ENCODE results near the gene CFL2.
A peak's percentile ranks its signal among the peaks of the same experiment; 100 is the strongest.
"Not testable (repeated sequence)": the region's sequence is repeated elsewhere in the genome, so short reads cannot be mapped to it uniquely, and the experiment has no call there.

Gene CFL2

DNA sequence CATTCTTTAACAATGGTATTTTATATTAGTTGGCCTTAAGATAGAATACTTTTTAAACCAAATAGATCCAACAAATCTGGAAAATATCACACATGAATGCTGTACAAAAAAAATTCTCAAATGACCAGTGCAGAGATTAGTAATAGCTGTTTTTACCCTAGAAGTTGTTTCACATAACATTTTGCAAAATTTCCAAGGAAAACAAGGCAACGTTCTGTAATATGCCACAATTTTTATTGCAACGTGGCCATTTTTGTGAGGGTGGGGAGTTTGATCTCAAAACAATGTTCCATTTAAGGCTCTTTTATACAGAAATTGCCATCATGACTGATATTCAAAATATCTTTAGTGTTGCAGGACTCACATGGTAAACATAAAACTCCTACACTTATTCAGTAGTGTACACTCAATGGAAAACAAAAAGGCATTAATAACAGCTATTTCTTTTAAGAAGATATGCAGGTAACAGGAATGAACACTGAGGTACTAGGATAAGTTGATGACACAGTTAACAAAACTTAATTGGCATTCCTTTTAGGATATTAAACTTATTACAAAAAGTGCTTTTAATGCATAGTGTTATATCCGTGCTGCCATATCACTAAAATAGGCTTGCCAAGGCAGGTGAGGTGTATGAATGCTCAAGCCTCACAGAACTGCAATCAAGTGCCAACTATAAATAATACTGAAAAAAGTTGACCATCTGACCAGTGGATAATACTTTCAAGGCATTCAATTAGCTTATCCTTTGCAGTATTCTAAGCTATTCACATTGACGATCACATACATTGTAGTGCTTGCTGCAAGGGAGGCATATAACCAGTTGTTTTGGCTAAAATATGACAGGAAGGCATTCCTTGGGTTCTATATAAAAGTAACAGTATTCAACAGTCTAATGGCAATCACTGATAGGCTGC, 2.3 kb downstream of the CFL2 start:
- peak; percentile 14 for DNase-seq (ENCODE audit: low spot score)

DNA sequence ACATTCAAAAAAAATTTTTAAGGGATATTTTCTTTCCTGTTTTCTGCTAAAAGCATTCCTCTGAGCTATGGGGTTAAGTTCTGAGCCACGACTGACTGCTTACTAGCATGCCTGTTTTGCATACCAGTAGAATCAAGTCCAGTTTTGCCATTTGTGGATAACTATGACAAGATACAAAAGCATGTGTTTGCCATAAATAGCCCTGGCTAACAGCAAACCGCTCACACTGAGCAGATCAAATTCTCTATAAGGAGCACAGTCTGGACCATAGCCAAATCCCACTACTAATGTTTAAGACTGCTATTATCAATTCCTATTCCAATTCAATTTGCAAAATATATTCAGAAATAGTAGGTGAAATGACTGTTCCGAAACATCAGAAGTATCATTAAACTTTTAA, 3.2 kb downstream of the CFL2 start:
- peak; percentile 67 for DNase-seq (ENCODE audit: low spot score)

DNA sequence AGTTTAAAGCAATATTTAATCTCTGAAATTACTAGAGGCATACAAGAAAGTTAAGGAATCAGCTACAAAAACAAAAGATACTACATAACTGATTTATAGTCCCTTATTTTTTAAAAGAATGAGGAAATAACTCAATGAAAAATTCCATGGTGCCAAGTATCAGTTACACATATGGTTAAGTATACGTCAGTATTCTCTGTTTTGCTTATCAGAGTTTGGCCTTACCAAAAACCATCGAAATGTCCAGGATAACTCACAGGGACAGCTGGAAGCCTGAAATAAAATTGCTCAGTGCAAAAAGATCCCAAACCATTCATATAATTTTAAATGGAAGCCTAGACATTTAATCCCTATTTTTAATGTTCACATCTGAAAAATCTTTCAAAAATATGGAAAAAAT, 3.6 kb downstream of the CFL2 start:
- DNase-seq (ENCODE audit: low spot score): peak; percentile 14

DNA sequence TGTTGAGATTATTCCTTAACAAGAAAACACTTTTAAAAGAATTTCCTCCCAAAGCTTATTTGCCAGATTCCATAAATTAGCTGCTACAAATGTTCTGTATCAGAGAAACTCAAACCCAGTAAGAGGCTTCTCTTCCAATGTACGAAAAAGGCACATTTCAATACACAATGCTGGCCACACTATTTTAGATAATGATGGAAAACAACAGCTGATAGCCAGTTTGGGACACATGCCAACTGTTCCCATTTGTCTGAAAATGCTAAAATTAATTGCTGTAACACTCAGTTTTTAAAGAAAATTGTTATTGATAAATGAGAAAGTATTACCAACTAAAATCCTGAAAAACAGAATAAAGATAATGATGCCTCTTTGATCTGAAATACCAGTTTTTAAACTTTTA, 4.4 kb downstream of the CFL2 start:
- DNase-seq (ENCODE audit: low spot score): peak; percentile 33

DNA sequence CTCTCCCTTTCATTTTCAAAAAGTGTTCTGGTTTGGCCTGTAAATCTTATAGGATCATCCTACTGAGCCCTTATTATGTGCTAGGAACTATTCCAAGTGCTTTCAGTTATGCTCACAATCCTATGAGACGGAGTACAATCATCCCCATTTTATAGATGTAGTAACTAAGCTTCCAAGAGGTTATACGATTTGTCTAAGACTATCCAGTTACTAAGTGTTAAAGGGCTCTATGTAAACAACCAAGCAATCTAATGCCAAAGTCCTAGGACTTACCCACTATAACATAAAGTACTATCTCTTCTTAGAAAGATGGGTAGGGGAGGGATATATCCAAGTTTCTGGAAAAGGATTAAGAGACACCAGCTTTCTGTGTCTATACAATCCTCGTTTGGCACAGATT, 6.7 kb downstream of the CFL2 start:
- no peak for DNase-seq (ENCODE audit: low spot score)

DNA sequence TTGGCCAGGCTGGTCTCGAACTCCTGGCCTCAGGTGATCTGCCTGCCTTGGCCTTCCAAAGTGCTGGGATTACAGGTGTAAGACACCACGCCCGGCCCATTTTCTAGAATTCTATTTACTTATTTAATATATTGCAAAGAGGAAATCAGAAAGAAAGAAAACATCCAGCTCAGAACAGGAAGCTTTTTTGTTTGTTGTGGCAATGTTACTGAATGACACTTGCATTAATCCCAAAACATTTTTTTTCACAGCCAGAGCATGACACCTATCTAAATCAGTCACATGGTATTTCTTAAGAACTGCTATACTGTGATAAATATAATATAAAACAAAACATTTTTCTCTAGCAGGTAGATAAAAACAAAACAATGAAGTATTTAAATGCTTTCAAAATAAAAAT, 12.6 kb downstream of the CFL2 start:
- DNase-seq (ENCODE audit: low spot score): no peak

DNA sequence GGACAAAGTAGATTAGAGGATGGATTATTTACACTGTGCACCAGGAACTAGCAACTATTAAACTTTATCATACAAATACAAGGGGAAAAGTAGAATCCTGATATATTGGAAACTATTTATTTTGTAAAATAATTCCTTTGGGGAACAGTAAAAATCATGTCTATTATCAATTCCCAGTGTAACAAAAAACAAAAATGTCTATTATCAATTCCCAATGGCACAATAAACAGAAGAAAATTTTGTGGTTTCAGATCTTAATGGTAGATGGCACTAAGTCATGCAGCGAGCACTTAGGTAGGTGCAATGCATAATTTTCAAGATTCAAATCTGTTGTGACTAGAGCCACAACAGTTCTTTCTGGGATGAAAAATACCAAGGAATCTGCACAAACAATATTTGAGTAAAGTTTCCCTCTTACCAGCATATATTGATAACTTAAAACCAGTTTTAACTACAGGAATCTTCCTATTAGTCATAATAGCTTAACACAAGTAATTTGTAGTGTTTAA, 13.7 kb downstream of the CFL2 start:
- DNase-seq (ENCODE audit: low spot score): no peak

DNA sequence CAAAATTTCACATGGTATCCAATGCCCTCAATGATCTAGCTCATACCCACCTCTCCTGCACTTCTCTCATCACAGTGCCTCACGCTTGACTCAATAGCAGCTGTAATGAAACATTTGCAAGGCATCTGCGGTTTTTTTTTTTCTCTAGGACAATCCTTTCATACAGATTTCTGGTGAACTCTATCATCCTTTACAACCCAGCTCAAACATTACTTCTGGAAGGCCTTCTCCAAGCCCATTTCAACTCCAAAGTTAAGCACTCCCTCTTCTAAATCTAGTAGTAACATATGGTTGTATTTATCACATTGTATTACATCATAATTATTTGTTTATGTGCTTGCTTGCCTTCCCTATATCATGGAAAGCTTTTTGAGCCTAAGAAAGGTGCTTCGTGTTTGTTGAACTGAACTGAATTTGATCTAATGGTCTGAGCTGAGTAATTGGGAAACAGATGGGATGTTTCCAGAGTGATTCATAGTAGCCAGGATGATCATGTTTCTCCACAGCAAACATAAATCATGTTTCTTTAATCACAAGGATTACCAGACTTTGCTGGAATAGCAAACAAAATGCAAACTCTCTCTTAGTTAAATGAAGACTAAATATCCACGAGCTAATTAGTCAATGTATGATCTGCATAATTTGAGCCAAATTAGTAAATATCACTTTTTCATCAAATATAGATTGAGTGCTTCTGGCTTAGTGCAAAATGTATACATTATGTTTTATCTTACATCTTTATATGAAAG, 14.3 kb downstream of the CFL2 start:
- DNase-seq (ENCODE audit: low spot score): no peak

DNA sequence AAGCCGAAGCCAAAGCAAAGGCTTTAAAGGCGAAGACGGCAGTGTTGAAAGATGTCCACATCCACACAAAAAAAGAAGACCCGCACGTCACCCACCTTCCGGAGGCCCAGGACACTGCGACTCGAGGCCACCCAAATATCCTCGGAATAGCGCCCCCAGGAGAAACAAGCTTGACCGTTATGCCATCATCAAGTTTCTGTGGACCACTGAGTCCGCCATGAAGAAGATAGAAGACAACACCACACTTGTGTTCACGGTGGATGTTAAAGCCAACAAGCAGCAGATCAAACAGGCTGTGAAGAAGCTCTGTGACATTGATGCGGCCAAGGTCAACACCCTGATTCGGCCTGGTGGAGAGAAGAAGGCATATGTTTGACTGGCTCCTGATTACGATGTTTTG, 20.2 kb downstream of the CFL2 start:
- not testable (repeated sequence) for DNase-seq (ENCODE audit: low spot score)

DNA sequence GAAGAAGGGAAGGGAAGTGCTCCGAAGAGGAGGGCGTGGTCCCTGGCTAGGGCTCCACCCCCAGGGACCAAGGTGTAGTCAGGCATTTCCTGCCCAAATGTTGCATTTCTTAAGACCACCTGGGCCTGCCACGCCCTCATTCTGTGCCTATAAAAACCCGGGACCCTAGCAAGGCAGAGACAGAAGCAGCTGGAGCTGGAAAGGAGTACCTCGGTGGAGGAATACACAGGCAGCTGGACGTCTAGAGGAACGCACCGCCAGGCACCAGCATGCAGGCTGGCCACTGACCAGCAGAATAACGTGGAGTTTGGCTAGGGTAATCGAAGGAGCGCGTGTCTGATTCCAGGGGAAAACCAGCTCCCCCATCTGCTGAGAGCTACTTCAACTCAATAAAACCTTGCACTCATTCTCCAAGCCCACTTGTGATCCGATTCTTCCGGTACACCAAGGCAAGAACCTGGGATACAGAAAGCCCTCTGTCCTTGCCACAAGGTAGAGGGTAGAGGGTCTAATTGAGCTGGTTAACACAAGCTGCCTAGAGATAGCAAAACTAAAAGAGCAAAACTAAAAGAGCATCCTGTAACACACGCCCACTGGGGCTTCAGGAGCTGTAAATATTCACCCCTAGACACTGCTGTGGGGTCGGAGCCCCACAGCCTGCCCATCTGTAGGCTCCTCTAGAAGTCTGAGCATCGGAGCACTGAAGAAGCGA, 21.0 kb downstream of the CFL2 start:
- DNase-seq (ENCODE audit: low spot score): peak; percentile 57

DNA sequence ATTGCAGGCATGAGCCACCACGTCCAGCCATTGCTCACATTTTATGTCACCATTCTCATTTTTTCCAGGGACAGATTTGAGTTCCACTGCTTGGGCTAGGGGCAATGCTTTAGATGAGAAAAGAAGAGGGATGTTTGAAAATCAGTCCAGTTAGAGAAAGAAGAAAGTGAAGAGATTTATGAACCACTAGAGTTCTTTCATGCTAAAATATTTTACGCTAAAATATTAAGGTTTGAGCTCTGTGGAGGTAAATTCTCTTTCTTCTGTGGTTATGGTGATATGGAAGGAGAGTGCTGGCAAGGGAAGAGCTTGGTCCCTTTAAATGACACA, 21.5 kb downstream of the CFL2 start:
- no peak for DNase-seq (ENCODE audit: low spot score)

DNA sequence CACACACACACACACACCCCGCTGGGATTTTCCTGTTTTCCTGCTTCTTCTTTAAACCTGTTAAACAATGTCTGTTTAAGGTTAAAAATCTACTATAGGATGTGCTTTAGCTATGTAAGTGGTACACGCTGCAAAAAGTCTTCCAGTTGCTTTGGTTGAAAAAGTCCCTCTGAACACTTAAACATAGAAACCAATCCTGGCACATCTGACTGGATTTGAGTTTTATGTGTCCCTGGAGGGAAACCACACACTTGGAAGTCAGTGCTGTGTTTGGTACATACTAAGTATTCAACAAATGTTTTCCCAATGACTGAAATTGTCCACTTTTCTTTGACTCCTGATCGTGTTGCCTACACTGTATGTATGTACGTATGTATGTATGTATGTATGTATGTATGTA, 22.0 kb downstream of the CFL2 start:
- no peak for DNase-seq (ENCODE audit: low spot score)

DNA sequence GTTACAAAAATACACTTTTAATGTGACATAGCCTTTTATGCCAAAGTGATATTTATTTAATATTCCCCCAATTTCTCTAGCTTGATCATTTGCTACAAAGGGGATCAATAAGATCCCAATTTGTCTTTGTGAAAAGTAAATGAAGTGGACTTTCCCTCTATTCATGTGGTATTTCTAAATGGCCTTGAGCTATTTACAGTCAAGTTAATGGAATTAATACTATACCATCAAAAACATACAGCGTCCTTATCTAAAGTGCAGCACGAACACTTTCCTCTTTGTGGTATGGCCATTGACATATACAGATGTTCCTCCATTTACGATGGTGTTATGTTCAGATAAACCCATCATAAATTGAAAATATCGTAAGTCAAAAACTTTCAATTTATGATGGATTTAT, 23.2 kb downstream of the CFL2 start:
- DNase-seq (ENCODE audit: low spot score): no peak

DNA sequence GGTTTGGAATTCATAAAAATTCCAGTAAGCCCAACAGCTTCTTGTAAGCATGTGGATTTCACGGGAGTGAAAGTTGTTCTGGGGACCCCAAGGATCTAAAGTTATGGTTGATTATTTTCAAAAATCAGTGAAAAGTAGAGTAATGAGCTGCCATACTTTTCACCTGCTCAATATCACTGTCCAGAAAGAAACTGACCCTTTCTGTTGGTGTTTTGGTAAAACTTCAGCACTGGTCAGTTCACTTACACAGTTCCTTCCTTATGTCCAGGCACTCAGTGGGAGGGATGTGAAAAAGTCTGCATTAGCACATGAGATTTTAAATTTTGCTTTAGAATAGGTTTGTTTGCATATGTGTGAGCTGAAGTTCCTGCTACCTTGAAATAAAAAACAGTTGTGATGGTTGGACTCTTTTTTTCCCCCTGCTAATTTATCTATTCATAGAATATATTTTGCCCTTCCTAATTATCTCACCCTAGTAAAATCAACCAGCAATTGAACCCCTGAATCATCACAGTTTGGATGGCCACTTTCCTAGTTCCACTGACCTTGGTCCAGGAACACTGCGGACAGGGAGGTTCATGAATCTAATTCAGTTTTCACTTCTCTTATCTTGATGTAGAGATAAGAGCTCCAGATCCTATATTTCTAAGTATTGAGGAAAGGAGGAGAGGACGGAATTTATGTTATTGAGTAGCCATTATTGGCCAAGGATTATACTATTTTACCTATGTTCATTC, 25.8 kb downstream of the CFL2 start:
- DNase-seq (ENCODE audit: low spot score): no peak

DNA sequence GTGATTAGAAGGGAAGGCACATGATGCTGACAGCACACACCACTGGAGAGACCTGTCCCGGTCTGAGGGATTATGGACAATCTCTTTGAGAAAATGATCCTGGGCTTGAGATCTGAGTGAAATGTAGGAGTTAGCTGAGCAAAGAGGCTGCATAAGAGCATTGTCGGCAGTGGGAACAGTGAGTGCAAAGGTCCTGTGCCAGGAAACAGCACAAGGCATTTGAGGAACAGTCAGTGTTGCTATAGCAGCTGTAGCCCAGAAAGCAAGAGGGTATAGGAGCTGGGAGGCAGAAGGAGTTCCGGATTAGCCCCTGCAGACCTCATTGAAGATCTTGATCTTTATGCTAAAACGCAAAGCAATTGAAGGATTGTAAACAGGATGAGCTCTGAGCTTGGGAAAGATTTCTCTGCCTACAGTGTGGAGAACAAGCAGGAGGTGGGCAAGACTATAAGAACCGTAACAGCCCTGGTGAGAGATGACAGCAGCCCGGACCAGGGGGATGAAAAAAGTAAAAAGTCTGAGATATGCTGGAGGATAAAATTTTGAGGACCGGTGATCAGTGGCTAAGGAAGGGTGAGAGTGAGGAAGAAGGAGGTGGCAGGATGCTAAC, 28.5 kb downstream of the CFL2 start:
- DNase-seq (ENCODE audit: low spot score): no peak

DNA sequence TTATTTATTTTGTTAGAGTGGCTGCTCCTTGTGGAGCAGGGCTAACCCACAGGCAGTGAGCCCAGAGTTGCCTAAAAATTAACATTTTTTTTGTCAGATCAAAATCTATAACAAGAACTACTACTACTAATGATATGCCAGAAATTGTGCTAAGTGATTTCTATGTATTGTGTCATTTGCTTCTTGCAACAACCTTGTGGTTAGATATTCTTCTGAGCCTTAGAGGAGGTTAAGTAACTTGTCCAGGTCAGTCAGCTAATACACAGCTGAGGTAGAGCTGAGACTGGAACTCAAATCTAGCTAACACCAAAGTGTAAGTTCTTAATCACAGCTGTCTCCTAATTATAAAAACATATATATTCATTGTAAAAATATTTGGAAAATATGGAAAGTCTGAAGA, 29.8 kb downstream of the CFL2 start:
- DNase-seq (ENCODE audit: low spot score): no peak

DNA sequence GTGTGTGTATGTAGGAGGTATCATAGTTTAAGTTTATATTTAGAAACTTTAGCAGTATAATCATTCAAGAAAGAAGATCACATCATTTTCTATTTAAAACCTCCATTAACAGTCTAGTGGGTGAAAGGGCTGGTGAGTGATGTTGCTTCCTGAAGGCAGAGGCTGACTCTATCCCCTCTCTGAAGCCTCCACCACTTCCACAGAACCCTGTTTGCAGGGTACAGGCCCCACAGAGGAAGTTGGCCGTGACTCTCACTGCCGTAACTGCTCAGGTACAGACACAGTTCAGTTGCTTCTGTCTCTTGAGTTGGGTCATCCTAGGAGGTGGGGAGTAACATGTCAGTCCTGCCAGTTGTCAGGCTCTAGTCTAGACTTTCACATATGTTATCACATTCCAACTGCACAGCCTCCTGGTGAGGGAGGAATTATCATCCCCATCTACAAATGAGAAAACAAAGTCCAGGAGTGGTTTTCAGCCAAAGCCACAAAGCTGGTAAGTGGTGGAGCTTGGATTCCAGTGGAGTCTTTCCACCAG, 31.5 kb downstream of the CFL2 start:
- no peak for DNase-seq (ENCODE audit: low spot score)

DNA sequence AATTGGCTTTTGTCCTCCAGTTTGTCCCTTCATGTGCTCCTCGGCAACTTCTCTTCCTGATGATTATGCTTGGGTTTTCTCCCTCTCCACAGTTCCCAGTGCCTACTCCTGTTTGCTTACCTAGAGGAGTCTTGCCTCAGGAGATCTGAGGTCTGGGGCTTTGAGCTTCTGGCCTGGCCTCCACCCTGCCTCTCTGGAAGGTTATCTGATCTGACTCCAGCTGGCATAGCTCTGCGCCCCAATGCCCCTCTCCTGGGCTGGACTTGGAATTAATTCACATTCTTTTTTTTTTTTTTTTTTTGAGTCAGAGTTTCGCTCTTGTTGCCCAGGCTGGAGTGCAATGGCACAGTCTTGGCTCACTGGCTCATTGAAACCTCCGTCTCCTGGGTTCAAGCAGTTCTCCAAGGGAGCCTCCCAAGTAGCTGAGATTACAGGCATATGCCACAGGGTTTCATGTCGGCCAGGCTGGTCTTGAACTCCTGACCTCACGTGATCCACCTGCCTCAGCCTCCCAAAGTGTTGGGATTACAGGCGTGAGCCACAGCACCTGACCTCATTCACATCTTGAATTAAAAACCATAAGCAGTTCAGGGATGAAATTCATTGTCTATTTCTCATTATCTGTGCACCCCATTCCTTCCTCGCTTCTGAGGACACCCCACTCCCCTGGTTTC, 33.5 kb downstream of the CFL2 start:
- no peak for DNase-seq (ENCODE audit: low spot score)

DNA sequence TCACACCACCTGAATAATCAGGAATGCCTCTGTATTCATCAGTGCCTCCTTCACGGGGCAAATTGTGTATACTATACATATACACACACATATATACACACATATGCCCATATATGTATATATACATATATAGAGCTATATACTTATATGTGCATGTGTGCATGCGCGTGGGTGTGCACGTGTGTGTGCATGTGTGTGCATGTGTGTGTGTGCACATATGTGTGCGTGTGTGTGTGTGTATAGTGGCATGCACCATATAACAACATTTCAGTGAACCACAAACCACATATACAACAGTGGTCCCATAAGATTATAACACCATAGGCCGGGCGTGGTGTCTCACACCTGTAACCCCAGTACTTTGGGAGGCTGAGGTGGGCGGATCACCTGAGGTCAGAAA, 35.7 kb downstream of the CFL2 start:
- no peak for DNase-seq (ENCODE audit: low spot score)

DNA sequence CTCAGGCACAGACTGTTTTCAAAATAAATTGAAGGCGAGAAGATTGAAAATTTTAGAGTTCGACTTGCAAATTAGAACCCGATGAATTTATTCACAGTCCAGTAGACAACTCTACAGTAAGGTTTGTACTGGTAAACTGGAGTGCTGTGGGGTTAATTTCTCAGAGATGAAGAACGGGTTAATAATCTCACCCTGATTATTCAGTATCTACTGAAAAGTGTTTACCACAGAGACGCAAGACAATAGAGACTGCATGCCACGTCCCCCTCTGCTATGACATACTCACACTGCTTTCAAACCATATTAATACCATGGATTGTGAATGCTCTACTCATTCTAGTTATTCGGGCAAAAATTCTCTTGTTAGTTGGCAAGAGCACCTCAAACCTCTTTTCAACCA, 36.1 kb downstream of the CFL2 start:
- DNase-seq (ENCODE audit: low spot score): no peak
